Measurements from ENCODE around the gene TIMD4. TPM values are rescaled to one million over a fixed set of nuclear protein-coding genes. Genes with fewer than 3 reads are reported as not detected.
"Not testable (repeated sequence)": the region's sequence is repeated elsewhere in the genome, so short reads cannot be mapped to it uniquely, and the experiment has no call there.

The TIMD4 gene
- total RNA-seq, 2 donors from 2014 or later, result 0.42 to 2.8 TPM

DNA sequence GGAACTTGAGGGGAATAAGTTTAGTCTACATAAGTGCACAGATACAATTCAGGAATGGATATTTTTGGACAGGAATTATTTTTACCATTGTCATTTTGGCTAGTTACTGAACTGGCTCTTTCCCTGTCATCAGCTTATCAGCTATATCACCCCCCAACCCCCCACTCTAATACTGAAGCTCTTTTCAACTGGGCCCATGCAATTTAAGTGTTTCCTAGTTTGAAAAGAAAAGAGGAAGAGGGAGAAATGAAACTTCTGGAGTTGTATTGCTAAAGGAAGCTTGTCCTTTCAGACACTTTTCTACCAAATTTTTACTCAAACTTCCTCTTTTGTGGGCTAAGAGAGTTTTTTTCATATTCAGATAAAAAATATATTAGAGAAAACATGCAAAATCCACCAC, 18.5 kb upstream of the TIMD4 start:
- intact Hi-C loops (cut with DNase I), result no loop called here
- Histone ChIP-seq H3K9ac (ENCODE audit: low read depth in 2 of 2, low read length in 2 of 2) (no peak overlapping the region), H3K27me3 (no peaks in the 10 kb centered on the region), H3K9me3 (no peaks in the 10 kb centered on the region), H3K36me3 (no peaks in the 10 kb centered on the region), H3K27ac (no peak overlapping the region), H3K4me1 (no peaks in the 10 kb centered on the region), H3K4me3 (no peak overlapping the region)
- TF ChIP-seq CTCF (IDR thresholded peaks at IDR 0.05), result no peak
- DNase-seq, result no peak

DNA sequence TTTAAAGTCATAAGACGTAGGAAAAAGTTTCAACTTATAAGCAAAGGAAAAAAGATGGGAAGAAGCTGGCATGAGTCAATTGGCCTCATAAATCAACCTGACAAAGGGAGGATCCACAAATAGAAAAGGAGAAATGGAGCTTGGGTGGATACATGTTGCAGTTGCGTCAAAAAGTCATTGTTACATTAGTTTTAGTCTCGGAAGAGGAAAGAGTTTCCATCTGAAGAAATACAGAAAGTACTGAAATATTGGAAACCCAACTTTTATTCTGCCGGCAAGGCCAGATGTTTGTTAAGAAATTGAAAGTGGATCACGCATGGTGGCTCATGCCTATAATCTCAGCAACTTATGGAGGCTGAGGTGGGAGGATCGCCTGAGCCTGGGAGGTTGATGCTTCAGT, 11.3 kb upstream of the TIMD4 start:
- Histone ChIP-seq H3K9ac (ENCODE audit: low read depth in 2 of 2, low read length in 2 of 2) (no peak overlapping the region), H3K27ac (no peak overlapping the region), H3K27me3 (no peaks in the 10 kb centered on the region), H3K36me3 (no peaks in the 10 kb centered on the region), H3K4me1 (no peaks in the 10 kb centered on the region), H3K4me3 (no peak overlapping the region), H3K9me3 (no peaks in the 10 kb centered on the region)
- no peak for TF ChIP-seq CTCF (IDR thresholded peaks at IDR 0.05)
- no peak for DNase-seq
- intact Hi-C loops (cut with DNase I), result no loop called here

- H3K9ac ChIP-seq (ENCODE audit: low read depth in 2 of 2, low read length in 2 of 2), result no peak overlapping the region
- H3K4me3 ChIP-seq, result no peak overlapping the region
- DNase-seq, result no peak
- intact Hi-C loops (cut with DNase I), result no loop called here
- no peak for TF ChIP-seq CTCF (IDR thresholded peaks at IDR 0.05)
- H3K27me3 ChIP-seq, result no peaks in the 10 kb centered on the region
- H3K27ac ChIP-seq, result no peak overlapping the region
- H3K36me3 ChIP-seq, result no peaks in the 10 kb centered on the region
- H3K4me1 ChIP-seq, result no peaks in the 10 kb centered on the region
- no peaks in the 10 kb centered on the region for H3K9me3 ChIP-seq
Measured at GRCh38 chr5:156971848-156972525, 9.0 kb upstream of the TIMD4 start.

- Histone ChIP-seq H3K4me1 (no peaks in the 10 kb centered on the region), H3K27ac (no peak overlapping the region), H3K4me3 (no peak overlapping the region), H3K9ac (ENCODE audit: low read depth in 2 of 2, low read length in 2 of 2) (no peak overlapping the region), H3K36me3 (no peaks in the 10 kb centered on the region), H3K9me3 (no peaks in the 10 kb centered on the region), H3K27me3 (no peaks in the 10 kb centered on the region)
- no peak for TF ChIP-seq CTCF (IDR thresholded peaks at IDR 0.05)
- intact Hi-C loops (cut with DNase I), result no loop called here
- DNase-seq, result no peak
Measured at GRCh38 chr5:156971415-156971814, 8.4 kb upstream of the TIMD4 start.

GRCh38 chr5:156967386-156967785, 4.4 kb upstream of the TIMD4 start:
- H3K9me3 ChIP-seq; H3K36me3 ChIP-seq; intact Hi-C loops (cut with DNase I); H3K4me1 ChIP-seq; H3K27ac ChIP-seq; H3K4me3 ChIP-seq; DNase-seq; H3K27me3 ChIP-seq; H3K9ac ChIP-seq (ENCODE audit: low read depth in 2 of 2, low read length in 2 of 2): not testable (repeated sequence)

- H3K9me3 ChIP-seq, result no peaks in the 10 kb centered on the region
- no peak for DNase-seq
- H3K4me3 ChIP-seq, result no peak overlapping the region
- no peak overlapping the region for H3K27ac ChIP-seq
- no peak for TF ChIP-seq CTCF (IDR thresholded peaks at IDR 0.05)
- H3K27me3 ChIP-seq, result no peaks in the 10 kb centered on the region
- no peaks in the 10 kb centered on the region for H3K36me3 ChIP-seq
- intact Hi-C loops (cut with DNase I), result no loop called here
- H3K4me1 ChIP-seq, result no peaks in the 10 kb centered on the region
- H3K9ac ChIP-seq (ENCODE audit: low read depth in 2 of 2, low read length in 2 of 2), result no peak overlapping the region
Measured at GRCh38 chr5:156956321-156956720, 6.7 kb downstream of the TIMD4 start.

All from colonic mucosa (tissue), 4 donors.